Thyroid gland (tissue), 4 donors: Measurements from ENCODE around the gene HNRNPAB.

Experiments
- CTCF ChIP-seq, 6 experiments: fragments of 200-600 bp in 3 of 6; fragments of 450-650 bp in 3 of 6; sonication (generic) in 3 of 6; IDR thresholded peaks; one replicate each; pipeline ENCODE4 v1.5.1; 2016 to 2019; ENCODE audit warnings: antibody characterized with exemption in 6 of 6, mild to moderate bottlenecking in 2 of 6, inconsistent platforms in 1 of 6, moderate library complexity in 1 of 6
- POLR2A ChIP-seq, 2 donors: fragments of 450-650 bp; IDR thresholded peaks; one replicate each; pipeline ENCODE4 v1.6.1; 2017; ENCODE audit warnings: antibody characterized with exemption in 2 of 2, mild to moderate bottlenecking in 2 of 2, moderate library complexity in 1 of 2

GRCh38 chr5:178201221-178201926 is 3.0 kb upstream of the HNRNPAB start:
- TF ChIP-seq POLR2A (IDR thresholded peaks at IDR 0.05) (no peak), CTCF (IDR thresholded peaks at IDR 0.05) (no peak)
